ENCODE measurements around the gene LENG9. TPM values are rescaled to one million over a fixed set of nuclear protein-coding genes. Genes with fewer than 3 reads are reported as not detected.

Gene LENG9
- total and polyA plus RNA-seq, 2 of the 13 experiments (the other 11 are each of a cell fraction or from before 2014, with no cell fraction given): 0.75 to 2.9 TPM

GRCh38 chr19:54448774-54449700 lies 14.5 kb downstream of the LENG9 start, which contains the start of gene LENG8 (continued):
- TF ChIP-seq KIAA2018 (CRISPR knock-in tag; IDR thresholded peaks at IDR 0.05; ENCODE audit: borderline replicate concordance) (no peak), CREB1 (IDR thresholded peaks at IDR 0.05) (peak; percentile 99), CREB1 (CRISPR knock-in tag; IDR thresholded peaks at IDR 0.05) (peak; percentile 94), ZNF451 (CRISPR knock-in tag; IDR thresholded peaks at IDR 0.05) (peak; percentile 76; the same call in 1 of the 2 replicates), YY1 (IDR thresholded peaks at IDR 0.05; ENCODE audit: insufficient read depth, insufficient replicate concordance, low read depth, low read length) (peak; percentile 39), MTF2 (CRISPR knock-in tag; IDR thresholded peaks at IDR 0.05; ENCODE audit: borderline replicate concordance) (no peak), ZFP36L1 (CRISPR knock-in tag; IDR thresholded peaks at IDR 0.05) (no peak; the same call in 1 of the 2 replicates), ZFAT (CRISPR knock-in tag; conservative IDR thresholded peaks at IDR 0.05) (no peak), PHF20 (CRISPR knock-in tag; IDR thresholded peaks at IDR 0.05) (peak; percentile 85), GABPA (IDR thresholded peaks at IDR 0.05; ENCODE audit: low read depth, low read length) (peak; percentile 67), GABPA (CRISPR knock-in tag; IDR thresholded peaks at IDR 0.05; ENCODE audit: low read depth) (peak; percentile 91), TCF7L2 (IDR thresholded peaks at IDR 0.05; ENCODE audit: low read depth, low read length) (no peak), ZNF670 (CRISPR knock-in tag; IDR thresholded peaks at IDR 0.05; ENCODE audit: borderline replicate concordance) (peak; percentile 65), ZNF766 (CRISPR knock-in tag; IDR thresholded peaks at IDR 0.05; ENCODE audit: borderline replicate concordance) (no peak), ZNF33A (CRISPR knock-in tag; IDR thresholded peaks at IDR 0.05; ENCODE audit: borderline replicate concordance) (0 out of 2 replicates have a peak, but pooled peaks have one; percentile 37), ZNF562 (CRISPR knock-in tag; IDR thresholded peaks at IDR 0.05; ENCODE audit: borderline replicate concordance) (no peak), ATF6 (CRISPR knock-in tag; conservative IDR thresholded peaks at IDR 0.05) (peak; percentile 64; the same call in 1 of the 2 replicates), ZFP36L2 (CRISPR knock-in tag; IDR thresholded peaks at IDR 0.05) (no peak), MED1 (CRISPR knock-in tag; IDR thresholded peaks at IDR 0.05) (peak; percentile 75), ZNF317 (CRISPR knock-in tag; IDR thresholded peaks at IDR 0.05) (peak; percentile 86)

All from HepG2 (cell line).